GM12878 (cell line): ENCODE results near the gene PCNX1. TPM values are rescaled to one million over a fixed set of nuclear protein-coding genes. Genes with fewer than 3 reads are reported as not detected.

ENCODE experiments used
- ATF3 ChIP-seq: IDR thresholded peaks from 2 replicates; pipeline ENCODE4 v1.6.1; 2011; ENCODE audit warnings: low read depth, mild to moderate bottlenecking, low read length, moderate library complexity, borderline replicate concordance; ENCODE audit errors: extremely low read depth
- CEBPB ChIP-seq, 2 experiments: fragments of 150-350 bp in 1 of 2; IDR thresholded peaks; 2 replicates each; pipeline ENCODE4 v1.6.1; 2012 to 2014; ENCODE audit warnings: low read depth in 2 of 2, low read length in 2 of 2, borderline replicate concordance in 1 of 2, inconsistent platforms in 1 of 2
- CUX1 ChIP-seq: IDR thresholded peaks from 2 replicates; pipeline ENCODE4 v1.6.1; 2012; ENCODE audit warnings: improper control_type of control experiment, low read depth, low read length; ENCODE audit not compliant: insufficient replicate concordance
- GATAD2B ChIP-seq: fragments of 450-650 bp; conservative IDR thresholded peaks from 2 replicates; pipeline ENCODE4 v1.6.1; 2017; ENCODE audit warnings: low read depth, mild to moderate bottlenecking, moderate library complexity
- PBX3 ChIP-seq: IDR thresholded peaks from 2 replicates; pipeline ENCODE4 v1.6.1; 2011; ENCODE audit warnings: mild to moderate bottlenecking, low read depth, low read length, moderate library complexity; ENCODE audit not compliant: insufficient replicate concordance
- RELA ChIP-seq: fragments of 450-650 bp; IDR thresholded peaks from 2 replicates; pipeline ENCODE4 v1.8.0; 2014; ENCODE audit warnings: borderline replicate concordance; ENCODE audit not compliant: partially characterized antibody
- RELB ChIP-seq: fragments of 450-650 bp; IDR thresholded peaks from 2 replicates; pipeline ENCODE4 v1.6.1; 2017; ENCODE audit warnings: low read depth, mild to moderate bottlenecking, moderate library complexity
- SP1 ChIP-seq: IDR thresholded peaks from one replicate; pipeline ENCODE4 v1.6.1; 2011; ENCODE audit warnings: low read depth, low read length
- SUZ12 ChIP-seq: fragments of 200-600 bp; sonication (generic); IDR thresholded peaks from one replicate; pipeline ENCODE4 v1.6.1; 2018; ENCODE audit warnings: antibody characterized with exemption, mild to moderate bottlenecking; ENCODE audit not compliant: unreplicated experiment
- ZNF274 ChIP-seq: IDR thresholded peaks from one replicate; pipeline ENCODE4 v1.8.0; 2011; ENCODE audit not compliant: insufficient read length, insufficient read depth
- ZNF687 ChIP-seq: fragments of 450-650 bp; IDR thresholded peaks from 2 replicates; pipeline ENCODE4 v1.6.1; 2017; ENCODE audit warnings: mild to moderate bottlenecking, moderate library complexity
- ZSCAN29 ChIP-seq: fragments of 450-650 bp; IDR thresholded peaks from 2 replicates; pipeline ENCODE4 v1.6.1; 2017; ENCODE audit warnings: mild to moderate bottlenecking, moderate library complexity
- polyA plus RNA-seq, 11 experiments: library from polyadenylated mRNA; depleted of rRNA in 4 of 11; unstranded in 6 of 11; stranded (reverse) in 5 of 11; fragments of >200 nt; fragmentation: Nextera tagmentation in 4 of 11; fragmentation: Illumina TruSeq in 1 of 11; extraction: Ambion mirVana in 4 of 11; extraction: Trizol in 1 of 11; gene quantifications; 1 replicate in 1 of 11; 2 replicates in 10 of 11; pipeline versions ENCODE4 v1.2.1 to v1.2.3, GENCODE V29; 2011 to 2016; ENCODE audit warnings: inconsistent platforms in 2 of 11, missing spikeins in 2 of 11, low read depth in 1 of 11
- total RNA-seq, 4 experiments: library from RNA; depleted of rRNA in 3 of 4; stranded (reverse); fragments of >200 nt in 3 of 4; fragmentation: Illumina TruSeq in 1 of 4; extraction: Trizol in 1 of 4; gene quantifications; 2 replicates each; pipeline versions ENCODE4 v1.2.1 to v1.2.3, GENCODE V29; 2013 to 2021

Gene PCNX1
- total and polyA plus RNA-seq, 10 of the 15 experiments (the other 5 are each of a cell fraction or from before 2014, with no cell fraction given) = 4.6 to 53.9 (median 20.5) TPM

- TF ChIP-seq ZNF687 = peak; percentile 48
- no peak for TF ChIP-seq SP1
- TF ChIP-seq RELA = peak; percentile 17
- no peak for TF ChIP-seq GATAD2B
- no peak for TF ChIP-seq CUX1
- TF ChIP-seq SUZ12 = no peak
- no peak for TF ChIP-seq ZNF274
- TF ChIP-seq ATF3 = no peak
- peak; percentile 83 for TF ChIP-seq RELB
- no peak for TF ChIP-seq ZSCAN29
- no peak for TF ChIP-seq CEBPB (IDR thresholded peaks at IDR 0.05; ENCODE audit: borderline replicate concordance in 1 of 2, low read depth in 2 of 2, low read length in 2 of 2)
- peak; percentile 40 for TF ChIP-seq PBX3
Measured at GRCh38 chr14:70871863-70872677, 35.2 kb upstream of the PCNX1 start (continued).
